ENCODE measurements around the gene MAGEL2.

DNA sequence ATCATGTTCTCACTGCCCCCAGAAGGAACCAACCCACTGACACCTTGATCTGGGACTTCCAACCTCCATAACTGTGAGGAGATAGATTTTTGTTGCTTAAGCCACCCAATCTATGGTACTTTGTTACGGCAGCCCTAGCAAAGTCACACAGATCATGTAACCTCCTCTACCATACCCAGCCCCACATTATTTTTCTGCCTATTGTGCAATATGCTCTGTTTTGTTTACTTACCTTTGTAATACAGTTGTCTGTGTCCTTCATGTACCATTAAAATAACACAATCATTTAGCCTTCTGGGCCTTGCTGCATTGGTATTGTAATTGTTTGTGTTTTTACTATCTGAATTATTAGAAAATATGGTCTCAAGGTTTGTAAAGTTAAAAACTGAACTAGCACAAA is 23.3 kb upstream of the MAGEL2 start:
- TF ChIP-seq, protein P1, sequence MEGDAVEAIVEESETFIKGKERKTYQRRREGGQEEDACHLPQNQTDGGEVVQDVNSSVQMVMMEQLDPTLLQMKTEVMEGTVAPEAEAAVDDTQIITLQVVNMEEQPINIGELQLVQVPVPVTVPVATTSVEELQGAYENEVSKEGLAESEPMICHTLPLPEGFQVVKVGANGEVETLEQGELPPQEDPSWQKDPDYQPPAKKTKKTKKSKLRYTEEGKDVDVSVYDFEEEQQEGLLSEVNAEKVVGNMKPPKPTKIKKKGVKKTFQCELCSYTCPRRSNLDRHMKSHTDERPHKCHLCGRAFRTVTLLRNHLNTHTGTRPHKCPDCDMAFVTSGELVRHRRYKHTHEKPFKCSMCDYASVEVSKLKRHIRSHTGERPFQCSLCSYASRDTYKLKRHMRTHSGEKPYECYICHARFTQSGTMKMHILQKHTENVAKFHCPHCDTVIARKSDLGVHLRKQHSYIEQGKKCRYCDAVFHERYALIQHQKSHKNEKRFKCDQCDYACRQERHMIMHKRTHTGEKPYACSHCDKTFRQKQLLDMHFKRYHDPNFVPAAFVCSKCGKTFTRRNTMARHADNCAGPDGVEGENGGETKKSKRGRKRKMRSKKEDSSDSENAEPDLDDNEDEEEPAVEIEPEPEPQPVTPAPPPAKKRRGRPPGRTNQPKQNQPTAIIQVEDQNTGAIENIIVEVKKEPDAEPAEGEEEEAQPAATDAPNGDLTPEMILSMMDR (IDR thresholded peaks at IDR 0.05), result no peak
- TF ChIP-seq POLR2AphosphoS5 (IDR thresholded peaks at IDR 0.05) (no peak), POLR2A (IDR thresholded peaks at IDR 0.05) (no peak), EP300 (IDR thresholded peaks at IDR 0.05) (no peak)

Measured in suprapubic skin (tissue), 4 donors.